Measurements from ENCODE around the gene RAB4A.
"Not testable (repeated sequence)": the region's sequence is repeated elsewhere in the genome, so short reads cannot be mapped to it uniquely, and the experiment has no call there.

Gene RAB4A

DNA sequence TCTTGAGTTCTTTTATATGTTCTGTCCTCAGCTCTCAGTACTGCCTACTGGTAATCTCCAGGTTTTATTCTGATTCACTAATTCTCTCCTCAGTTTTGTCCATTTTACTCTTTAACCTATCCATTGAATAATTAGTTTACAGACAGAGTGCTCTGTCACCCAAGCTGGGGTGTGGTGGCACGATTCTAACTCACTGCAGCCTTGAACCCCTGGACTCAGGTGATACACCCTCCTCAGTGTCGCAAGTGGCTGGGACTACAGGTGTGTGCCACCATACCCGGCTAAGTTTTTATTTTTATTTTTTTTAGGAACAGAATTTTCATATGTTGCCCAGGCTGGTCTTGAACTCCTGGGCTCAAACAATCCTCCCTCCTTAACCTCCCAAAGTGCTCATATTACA is 14.0 kb downstream of the RAB4A start:
- no peak overlapping the region for H3K4me3 ChIP-seq (replicated peaks in 1 of 2; ENCODE audit: low read depth in 2 of 2, low read length in 2 of 2)
- no peak for DNase-seq (ENCODE audit: low read depth in 2 of 2)
- TF ChIP-seq CTCF (IDR thresholded peaks at IDR 0.05; ENCODE audit: low read depth, low read length): no peak

DNA sequence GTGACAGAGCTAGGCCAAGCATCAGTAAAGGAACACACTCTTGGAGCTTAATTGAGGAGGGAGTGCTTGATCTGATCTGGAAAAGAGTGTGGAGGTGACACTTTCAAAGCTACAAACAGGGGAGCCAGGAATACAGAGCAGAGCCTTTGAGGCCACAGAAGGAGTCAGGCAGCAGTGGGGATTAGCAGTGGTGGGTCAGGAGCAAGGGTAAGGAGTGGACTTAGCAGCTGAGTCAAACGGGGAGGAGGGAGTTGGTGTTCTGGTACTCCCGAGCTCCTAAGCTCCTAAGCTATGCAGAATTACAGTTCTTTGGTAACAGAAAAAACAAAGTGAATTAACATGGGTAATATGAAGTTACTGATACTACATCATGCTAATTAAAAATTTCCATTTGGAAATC is 14.5 kb downstream of the RAB4A start:
- no peak for TF ChIP-seq CTCF (IDR thresholded peaks at IDR 0.05; ENCODE audit: low read depth, low read length)
- DNase-seq (ENCODE audit: low read depth in 2 of 2): no peak
- H3K4me3 ChIP-seq (replicated peaks in 1 of 2; ENCODE audit: low read depth in 2 of 2, low read length in 2 of 2): no peak overlapping the region

DNA sequence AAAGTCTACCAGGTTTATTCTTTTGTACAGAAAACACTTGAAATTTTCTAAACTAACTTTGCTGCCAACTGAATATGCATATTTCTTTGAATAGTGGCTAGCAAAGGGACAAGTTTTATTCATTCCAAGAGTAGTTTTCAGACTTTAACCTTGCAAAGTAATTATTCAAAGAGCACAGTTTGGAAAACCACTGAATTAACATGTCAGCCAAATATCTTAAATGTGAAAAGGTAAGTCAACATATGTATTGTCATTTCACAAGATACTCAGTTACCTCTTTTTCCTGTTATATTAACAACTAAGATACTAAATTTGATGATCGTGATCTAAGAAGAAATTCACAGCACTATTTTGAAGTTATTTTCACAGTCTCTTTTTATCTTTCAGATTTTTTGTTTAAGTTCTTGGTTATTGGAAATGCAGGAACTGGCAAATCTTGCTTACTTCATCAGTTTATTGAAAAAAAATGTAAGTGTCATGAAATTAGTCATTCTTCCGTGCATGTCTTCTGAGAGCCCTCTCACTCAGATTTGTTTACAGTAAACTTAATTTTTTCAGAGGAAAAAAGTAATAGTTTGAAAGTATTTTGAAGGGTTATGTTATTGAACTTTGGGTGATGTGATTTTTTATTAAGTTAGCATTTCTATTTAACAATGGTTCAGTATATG is 15.3 kb downstream of the RAB4A start:
- H3K4me3 ChIP-seq (replicated peaks in 1 of 2; ENCODE audit: low read depth in 2 of 2, low read length in 2 of 2): no peak overlapping the region
- no peak for TF ChIP-seq CTCF (IDR thresholded peaks at IDR 0.05; ENCODE audit: low read depth, low read length)
- peak in 1 of 2 donors; percentile 18 for DNase-seq (ENCODE audit: low read depth in 2 of 2)

DNA sequence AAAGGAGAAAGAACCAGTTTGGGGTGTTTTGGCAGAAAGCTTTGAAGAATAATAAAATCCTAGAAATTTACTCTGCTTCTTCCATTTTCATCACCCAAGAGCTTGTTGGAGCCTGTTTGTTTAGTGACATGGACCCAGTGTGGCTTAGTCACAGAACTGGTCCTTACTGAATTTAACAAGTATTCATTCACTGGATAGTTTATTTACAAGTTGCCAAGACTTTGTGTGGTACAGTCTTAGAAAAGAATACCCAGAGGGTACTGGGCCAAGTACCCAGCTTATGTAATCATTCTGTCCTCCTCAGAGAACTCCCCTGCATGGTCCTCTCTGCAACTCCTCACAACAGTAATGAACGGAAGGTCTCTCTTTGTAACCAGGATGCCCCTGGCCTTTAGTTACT is 16.4 kb downstream of the RAB4A start:
- no peak for DNase-seq (ENCODE audit: low read depth in 2 of 2)
- TF ChIP-seq CTCF (IDR thresholded peaks at IDR 0.05; ENCODE audit: low read depth, low read length): no peak
- no peak overlapping the region for H3K4me3 ChIP-seq (replicated peaks in 1 of 2; ENCODE audit: low read depth in 2 of 2, low read length in 2 of 2)

- DNase-seq (ENCODE audit: low read depth in 2 of 2): no peak
- H3K4me3 ChIP-seq (replicated peaks in 1 of 2; ENCODE audit: low read depth in 2 of 2, low read length in 2 of 2): no peak overlapping the region
- TF ChIP-seq CTCF (IDR thresholded peaks at IDR 0.05; ENCODE audit: low read depth, low read length): no peak
Measured at GRCh38 chr1:229288516-229288915, 17.6 kb downstream of the RAB4A start.

DNA sequence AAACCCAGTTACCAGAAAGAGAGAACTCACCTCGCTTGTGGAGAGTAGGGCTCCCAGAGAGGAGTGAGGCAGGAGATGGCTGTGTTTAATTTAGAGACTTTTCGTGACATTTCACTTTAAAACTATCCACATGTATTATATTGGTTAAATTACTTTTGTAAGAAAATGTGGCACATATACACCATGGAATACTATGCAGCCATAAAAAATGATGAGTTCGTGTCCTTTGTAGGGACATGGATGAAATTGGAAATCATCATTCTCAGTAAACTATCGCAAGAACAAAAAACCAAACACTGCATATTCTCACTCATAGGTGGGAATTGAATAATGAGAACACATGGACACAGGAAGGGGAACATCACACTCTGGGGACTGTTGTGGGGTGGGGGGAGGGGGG is 20.8 kb downstream of the RAB4A start:
- DNase-seq (ENCODE audit: low read depth in 2 of 2); H3K4me3 ChIP-seq (replicated peaks in 1 of 2; ENCODE audit: low read depth in 2 of 2, low read length in 2 of 2): not testable (repeated sequence)

GRCh38 chr1:229293528-229294204 is 22.8 kb downstream of the RAB4A start:
- no peak for DNase-seq (ENCODE audit: low read depth in 2 of 2)
- TF ChIP-seq CTCF (IDR thresholded peaks at IDR 0.05; ENCODE audit: low read depth, low read length): no peak
- H3K4me3 ChIP-seq (replicated peaks in 1 of 2; ENCODE audit: low read depth in 2 of 2, low read length in 2 of 2): no peak overlapping the region
